OCI-LY7 (cell line): ENCODE measurements around the gene SPACA7. TPM values are rescaled to one million over a fixed set of nuclear protein-coding genes. Genes with fewer than 3 reads are reported as not detected.

Experiments used
- BruUV-seq: library from RNA; stranded (reverse); fragments of 400-500 nt; replicated peaks from 2 replicates; lab custom pipeline; 2021; lab: Mats Ljungman, UMichigan
- CTCF ChIA-PET: fragments of 300-600 bp; sonication (Branson Sonifier 250); formaldehyde crosslinking; loops from one replicate; lab custom pipeline; 2022; ENCODE audit warnings: antibody characterized with exemption; ENCODE audit not compliant: unreplicated experiment; lab: Charles Lee
- POLR2A ChIA-PET: fragments of 300-600 bp; sonication (Branson Sonifier 250); formaldehyde crosslinking; loops from one replicate; lab custom pipeline; 2022; ENCODE audit warnings: antibody characterized with exemption; lab: Charles Lee
- DNase-seq: peaks from one replicate; pipeline ENCODE4 v3.0.0-alpha.2; 2015; ENCODE audit warnings: low spot score
- H2AFZ ChIP-seq: fragments of 200-600 bp; sonication (generic), shearing (Covaris generic); 2 replicates; pipeline ENCODE4 v1.6.1; 2014; ENCODE audit warnings: mild to moderate bottlenecking, antibody characterized with exemption, low read length, moderate library complexity
- H3K27ac ChIP-seq: fragments of 200-600 bp; sonication (generic); 2 replicates; pipeline ENCODE4 v1.5.1; 2014; ENCODE audit warnings: mixed run types, low read depth, mild to moderate bottlenecking, moderate library complexity, low read length, inconsistent platforms; ENCODE audit not compliant: poor library complexity, severe bottlenecking
- H3K36me3 ChIP-seq: fragments of 200-600 bp; sonication (generic); 2 replicates; pipeline ENCODE4 v1.6.1; 2014; ENCODE audit warnings: mild to moderate bottlenecking, antibody characterized with exemption, low read length, moderate library complexity, mixed read lengths; ENCODE audit not compliant: insufficient read depth
- H3K4me1 ChIP-seq: fragments of 200-600 bp; sonication (generic); 2 replicates; pipeline ENCODE4 v1.5.1; 2014; ENCODE audit warnings: mild to moderate bottlenecking, low read length; ENCODE audit not compliant: insufficient read depth, poor library complexity, severe bottlenecking
- H3K4me2 ChIP-seq: fragments of 200-600 bp; sonication (generic); 2 replicates; pipeline ENCODE4 v1.6.1; 2014; ENCODE audit warnings: mild to moderate bottlenecking, low read length
- H3K4me3 ChIP-seq: fragments of 200-600 bp; sonication (generic); 2 replicates; pipeline ENCODE4 v1.5.1; 2014; ENCODE audit warnings: mild to moderate bottlenecking, low read depth, low read length; ENCODE audit not compliant: poor library complexity, severe bottlenecking
- H3K79me2 ChIP-seq: fragments of 200-600 bp; sonication (generic); 2 replicates; pipeline ENCODE4 v1.6.1; 2016; ENCODE audit warnings: low read depth, mild to moderate bottlenecking, low read length, moderate library complexity, mixed read lengths; ENCODE audit not compliant: insufficient read depth
- H3K9me2 ChIP-seq: fragments of 200-600 bp; sonication (generic); 2 replicates; pipeline ENCODE4 v1.6.1; 2016; ENCODE audit warnings: mild to moderate bottlenecking, low read length, mixed read lengths; ENCODE audit not compliant: insufficient read depth
- H3K9me3 ChIP-seq: fragments of 200-600 bp; sonication (generic); 2 replicates; pipeline ENCODE4 v1.6.1; 2014; ENCODE audit warnings: mild to moderate bottlenecking, mixed run types, low read length, mixed read lengths
- H4K20me1 ChIP-seq: fragments of 200-600 bp; sonication (generic); 2 replicates; pipeline ENCODE4 v1.6.1; 2014; ENCODE audit warnings: mild to moderate bottlenecking, antibody characterized with exemption, low read length, moderate library complexity, mixed read lengths; ENCODE audit not compliant: insufficient read depth
- CTCF ChIP-seq: fragments of 200-600 bp; sonication (generic); conservative IDR thresholded peaks from 2 replicates; pipeline ENCODE4 v1.5.1; 2014; ENCODE audit warnings: mild to moderate bottlenecking, antibody characterized with exemption, low read length, moderate library complexity, mixed read lengths
- EZH2phosphoT487 ChIP-seq: fragments of 200-600 bp; sonication (generic); IDR thresholded peaks from 2 replicates; pipeline ENCODE4 v1.6.1; 2018; ENCODE audit warnings: low read depth, borderline replicate concordance, mild to moderate bottlenecking, mixed run types, antibody characterized with exemption, low read length, moderate library complexity, mixed read lengths
- intact Hi-C: fragments of 100-400 bp; cut with micrococcal nuclease; formaldehyde crosslinking; loops from one replicate; pipeline ENCODE4 v1.10.0; 2022; ENCODE audit not compliant: unreplicated experiment
- total RNA-seq, 2 experiments: library from RNA; depleted of rRNA in 1 of 2; stranded (reverse); fragments of >200 nt in 1 of 2; shearing (Covaris generic) in 1 of 2; gene quantifications; 2 replicates each; pipeline ENCODE4 v1.2.3, GENCODE V29; 2014 to 2022

SPACA7 gene
- total RNA-seq, 2 experiments from 2014 or later, result not detected

GRCh38 chr13:112448621-112449544 lies 72.7 kb downstream of the SPACA7 start:
- CTCF ChIA-PET, result no interaction called here
- Histone ChIP-seq H3K27ac (no peak overlapping the region), H3K4me2 (no peak overlapping the region), H3K36me3 (no peaks in the 10 kb centered on the region), H2AFZ (no peak overlapping the region), H3K9me2 (no peaks in the 10 kb centered on the region), H3K4me1 (no peaks in the 10 kb centered on the region), H3K79me2 (no peaks in the 10 kb centered on the region), H4K20me1 (no peaks in the 10 kb centered on the region), H3K9me3 (no peaks in the 10 kb centered on the region), H3K4me3 (no peak overlapping the region)
- POLR2A ChIA-PET, result no interaction called here
- DNase-seq, result no peak
- intact Hi-C loops, result no loop called here
- BruUV-seq, result no TSS peak
- TF ChIP-seq EZH2phosphoT487, result no peak
- TF ChIP-seq CTCF, result no peak

GRCh38 chr13:112449545-112449930 lies 73.4 kb downstream of the SPACA7 start:
- POLR2A ChIA-PET, result no interaction called here
- no peaks in the 10 kb centered on the region for H4K20me1 ChIP-seq
- no peak overlapping the region for H3K4me2 ChIP-seq
- H3K4me1 ChIP-seq, result no peaks in the 10 kb centered on the region
- no peak overlapping the region for H3K27ac ChIP-seq
- DNase-seq, result no peak
- TF ChIP-seq CTCF (no peak), EZH2phosphoT487 (no peak)
- CTCF ChIA-PET, result no interaction called here
- H3K4me3 ChIP-seq, result no peak overlapping the region
- H3K9me2 ChIP-seq, result no peaks in the 10 kb centered on the region
- intact Hi-C loops, result no loop called here
- no peaks in the 10 kb centered on the region for H3K36me3 ChIP-seq
- H3K79me2 ChIP-seq, result no peaks in the 10 kb centered on the region
- H2AFZ ChIP-seq, result no peak overlapping the region
- BruUV-seq, result no TSS peak
- H3K9me3 ChIP-seq, result no peaks in the 10 kb centered on the region
